ENCODE results near the gene FOXG1. TPM values are rescaled to one million over a fixed set of nuclear protein-coding genes. Genes with fewer than 3 reads are reported as not detected.

FOXG1 gene
- total and polyA plus RNA-seq, 2 donors (not counting 3 experiments of a cell fraction or from before 2014, with no cell fraction given), result not detected

GRCh38 chr14:28770061-28770460 is 3.5 kb downstream of the FOXG1 start:
- DNase-seq (ENCODE audit: low read depth, low spot score), result no peak
- CTCF ChIA-PET, result interaction anchor here (1.0 to 1.3 kb wide), 3 partner anchors 13 to 1445 kb away, joined by 4 read pairs; no protein-coding TSS in a partner anchor
- dilution Hi-C loops (cut with MboI; ENCODE audit: extremely low pct_ligation_motif_present, low sequenced_read_pairs), result no loop called here
- Histone ChIP-seq H4K20me1 (replicated peaks; ENCODE audit: control insufficient read depth, extremely low read depth, insufficient read depth, low read length) (no peaks in the 10 kb centered on the region), H3K4me1 (ENCODE audit: control insufficient read depth, extremely low read depth, insufficient read depth, low read length) (peaks cover 5% of the 10 kb centered on the region), H2AFZ (ENCODE audit: low read depth, low read length) (no peak overlapping the region), H3K9ac (replicated peaks; ENCODE audit: extremely low read depth, insufficient read depth, low read length) (no peak overlapping the region), H3K9me1 (replicated peaks; ENCODE audit: control insufficient read depth, extremely low read depth, insufficient read depth, low read length) (no peaks in the 10 kb centered on the region), H3K4me3 (replicated peaks in 1 of 3; ENCODE audit: insufficient read depth in 1 of 3, low read depth in 1 of 3, low read length in 3 of 3) (no peak overlapping the region), H3K27me3 (ENCODE audit: control insufficient read depth in 2 of 2, insufficient read depth in 2 of 2, low read length in 2 of 2) (peaks cover 55 to 89% of the 10 kb centered on the region in 2 experiments), H3K4me2 (ENCODE audit: insufficient read depth, low read length) (no peak overlapping the region), H3K27ac (ENCODE audit: insufficient read depth, low read depth, low read length) (no peak overlapping the region), H3K9me3 (replicated peaks; ENCODE audit: control insufficient read depth, insufficient read depth, low read length) (no peaks in the 10 kb centered on the region), H3K79me2 (ENCODE audit: control insufficient read depth, insufficient read depth, low read length) (no peaks in the 10 kb centered on the region), H3K36me3 (ENCODE audit: control insufficient read depth in 2 of 2, extremely low read depth in 1 of 2, insufficient read depth in 2 of 2, low read length in 2 of 2) (no peaks in the 10 kb centered on the region)
- no TSS peak for BruUV-seq (replicated peaks)
- intact Hi-C loops (cut with micrococcal nuclease), result loop anchor here (5.0 kb wide), 1 partner anchor 692 kb away; no protein-coding TSS in a partner anchor
- TF ChIP-seq MAX (IDR thresholded peaks at IDR 0.05; ENCODE audit: insufficient read depth, insufficient read length) (no peak), JUN (IDR thresholded peaks at IDR 0.05; ENCODE audit: borderline replicate concordance, insufficient read depth, insufficient read length, low read depth) (no peak), MYC (IDR thresholded peaks at IDR 0.05; ENCODE audit: low read depth, low read length) (no peak), EZH2 (IDR thresholded peaks at IDR 0.05; ENCODE audit: borderline replicate concordance, low read depth, low read length, severe bottlenecking) (no peak), GATA2 (IDR thresholded peaks at IDR 0.05; ENCODE audit: insufficient read depth, insufficient read length, low read depth, low read length) (no peak), POLR2A (IDR thresholded peaks at IDR 0.05; ENCODE audit: low read depth, low read length) (no peak), FOS (IDR thresholded peaks at IDR 0.05; ENCODE audit: borderline replicate concordance, insufficient read depth, low read length) (no peak), POLR2AphosphoS5 (IDR thresholded peaks at IDR 0.05; ENCODE audit: insufficient read depth, low read depth, low read length) (no peak)
- TF ChIP-seq, protein P1, sequence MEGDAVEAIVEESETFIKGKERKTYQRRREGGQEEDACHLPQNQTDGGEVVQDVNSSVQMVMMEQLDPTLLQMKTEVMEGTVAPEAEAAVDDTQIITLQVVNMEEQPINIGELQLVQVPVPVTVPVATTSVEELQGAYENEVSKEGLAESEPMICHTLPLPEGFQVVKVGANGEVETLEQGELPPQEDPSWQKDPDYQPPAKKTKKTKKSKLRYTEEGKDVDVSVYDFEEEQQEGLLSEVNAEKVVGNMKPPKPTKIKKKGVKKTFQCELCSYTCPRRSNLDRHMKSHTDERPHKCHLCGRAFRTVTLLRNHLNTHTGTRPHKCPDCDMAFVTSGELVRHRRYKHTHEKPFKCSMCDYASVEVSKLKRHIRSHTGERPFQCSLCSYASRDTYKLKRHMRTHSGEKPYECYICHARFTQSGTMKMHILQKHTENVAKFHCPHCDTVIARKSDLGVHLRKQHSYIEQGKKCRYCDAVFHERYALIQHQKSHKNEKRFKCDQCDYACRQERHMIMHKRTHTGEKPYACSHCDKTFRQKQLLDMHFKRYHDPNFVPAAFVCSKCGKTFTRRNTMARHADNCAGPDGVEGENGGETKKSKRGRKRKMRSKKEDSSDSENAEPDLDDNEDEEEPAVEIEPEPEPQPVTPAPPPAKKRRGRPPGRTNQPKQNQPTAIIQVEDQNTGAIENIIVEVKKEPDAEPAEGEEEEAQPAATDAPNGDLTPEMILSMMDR (IDR thresholded peaks at IDR 0.05; ENCODE audit: extremely low read depth in 1 of 2, insufficient read depth in 1 of 2, low read depth in 1 of 2, low read length in 2 of 2), result no peak
- POLR2A ChIA-PET, result no interaction called here
- no peak for FAIRE-seq

Measured in endothelial cell of umbilical vein (primary cell).